ENCODE measurements around the gene ZNF500.

DNA sequence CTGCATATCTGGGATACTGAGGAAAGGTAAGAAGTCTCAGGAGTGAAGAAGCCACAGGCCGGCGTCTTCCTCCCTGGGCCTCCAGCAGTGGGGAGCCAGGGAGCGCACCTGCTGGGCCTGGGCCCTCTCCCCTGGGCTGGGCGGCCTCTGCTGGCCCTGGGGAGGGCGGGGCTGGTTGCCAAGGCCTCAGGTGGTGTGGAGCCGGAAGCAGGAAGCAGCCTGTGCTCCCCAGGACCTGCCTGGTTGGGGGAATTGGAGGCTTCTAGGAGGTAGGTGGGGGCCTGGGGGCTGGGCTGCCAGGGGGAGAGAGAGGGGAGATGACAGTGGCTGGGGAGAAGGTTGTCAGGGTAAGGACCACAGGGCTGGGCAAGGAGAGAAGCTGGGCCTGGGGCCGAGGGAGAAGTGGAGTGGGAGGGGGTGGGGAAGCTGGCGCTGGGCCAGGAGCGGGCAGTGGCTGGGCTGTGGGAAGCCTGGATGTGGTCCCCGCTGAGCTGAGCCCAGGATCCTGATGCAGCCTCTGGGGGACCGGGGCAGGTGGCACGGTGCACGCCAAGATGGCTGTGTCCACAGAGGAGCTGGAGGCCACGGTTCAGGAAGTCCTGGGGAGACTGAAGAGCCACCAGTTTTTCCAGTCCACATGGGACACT lies 28.3 kb upstream of the ZNF500 start, which contains the start of gene SMIM22:
- TF ChIP-seq, protein P1, sequence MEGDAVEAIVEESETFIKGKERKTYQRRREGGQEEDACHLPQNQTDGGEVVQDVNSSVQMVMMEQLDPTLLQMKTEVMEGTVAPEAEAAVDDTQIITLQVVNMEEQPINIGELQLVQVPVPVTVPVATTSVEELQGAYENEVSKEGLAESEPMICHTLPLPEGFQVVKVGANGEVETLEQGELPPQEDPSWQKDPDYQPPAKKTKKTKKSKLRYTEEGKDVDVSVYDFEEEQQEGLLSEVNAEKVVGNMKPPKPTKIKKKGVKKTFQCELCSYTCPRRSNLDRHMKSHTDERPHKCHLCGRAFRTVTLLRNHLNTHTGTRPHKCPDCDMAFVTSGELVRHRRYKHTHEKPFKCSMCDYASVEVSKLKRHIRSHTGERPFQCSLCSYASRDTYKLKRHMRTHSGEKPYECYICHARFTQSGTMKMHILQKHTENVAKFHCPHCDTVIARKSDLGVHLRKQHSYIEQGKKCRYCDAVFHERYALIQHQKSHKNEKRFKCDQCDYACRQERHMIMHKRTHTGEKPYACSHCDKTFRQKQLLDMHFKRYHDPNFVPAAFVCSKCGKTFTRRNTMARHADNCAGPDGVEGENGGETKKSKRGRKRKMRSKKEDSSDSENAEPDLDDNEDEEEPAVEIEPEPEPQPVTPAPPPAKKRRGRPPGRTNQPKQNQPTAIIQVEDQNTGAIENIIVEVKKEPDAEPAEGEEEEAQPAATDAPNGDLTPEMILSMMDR (IDR thresholded peaks at IDR 0.05): no peak
- TF ChIP-seq POLR2A (IDR thresholded peaks at IDR 0.05): no peak

Measured in right lobe of liver (tissue), 4 donors.